ENCODE results near the gene PCDHB11.
"Not testable (repeated sequence)": the region's sequence is repeated elsewhere in the genome, so short reads cannot be mapped to it uniquely, and the experiment has no call there.

PCDHB11 gene

GRCh38 chr5:141236516-141237313 is 37.3 kb downstream of the PCDHB11 start:
- DNase-seq (ENCODE audit: low spot score), result no peak

GRCh38 chr5:141241496-141241895 is 42.1 kb downstream of the PCDHB11 start:
- no peak for DNase-seq (ENCODE audit: low spot score)

DNA sequence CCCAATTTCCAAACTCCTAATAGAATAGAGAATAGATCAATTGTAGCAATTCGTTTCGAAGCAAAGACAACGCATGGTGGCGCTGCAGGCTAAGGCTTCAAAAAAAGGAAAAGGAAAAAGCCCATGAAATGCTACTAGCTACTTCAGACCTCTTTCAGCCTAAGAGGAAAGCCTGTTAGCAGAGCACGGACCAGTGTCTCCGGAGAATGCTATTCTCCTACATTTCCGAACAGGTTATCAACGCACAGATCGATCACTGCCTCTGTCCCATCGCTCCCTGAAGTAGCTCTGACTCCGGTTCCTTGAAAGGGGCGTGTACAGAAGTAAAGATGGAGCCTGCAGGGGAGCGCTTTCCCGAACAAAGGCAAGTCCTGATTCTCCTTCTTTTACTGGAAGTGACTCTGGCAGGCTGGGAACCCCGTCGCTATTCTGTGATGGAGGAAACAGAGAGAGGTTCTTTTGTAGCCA is 45.9 kb downstream of the PCDHB11 start, which contains the start of gene PCDHB15:
TSS of gene PCDHB15 (plus strand) at position 146 of the 468 bp plus-strand sequence. CDS start at position 330, 184 bp downstream.
- no peak for DNase-seq (ENCODE audit: low spot score)

DNA sequence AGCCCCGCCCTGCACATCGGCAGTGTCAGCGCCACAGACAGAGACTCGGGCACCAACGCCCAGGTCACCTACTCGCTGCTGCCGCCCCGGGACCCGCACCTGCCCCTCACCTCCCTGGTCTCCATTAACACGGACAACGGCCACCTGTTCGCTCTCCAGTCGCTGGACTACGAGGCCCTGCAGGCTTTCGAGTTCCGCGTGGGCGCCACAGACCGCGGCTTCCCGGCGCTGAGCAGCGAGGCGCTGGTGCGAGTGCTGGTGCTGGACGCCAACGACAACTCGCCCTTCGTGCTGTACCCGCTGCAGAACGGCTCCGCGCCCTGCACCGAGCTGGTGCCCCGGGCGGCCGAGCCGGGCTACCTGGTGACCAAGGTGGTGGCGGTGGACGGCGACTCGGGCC is 47.5 kb downstream of the PCDHB11 start:
- not testable (repeated sequence) for DNase-seq (ENCODE audit: low spot score)

- DNase-seq (ENCODE audit: low spot score), result not testable (repeated sequence)
These were observed 48.0 kb downstream of the PCDHB11 start for GRCh38 chr5:141247434-141247833.

GRCh38 chr5:141250576-141250975 is 51.1 kb downstream of the PCDHB11 start:
- no peak for DNase-seq (ENCODE audit: low spot score)
